Erythroblast (primary cell): ENCODE data around the gene CLGN.
"Not testable (repeated sequence)": the region's sequence is repeated elsewhere in the genome, so short reads cannot be mapped to it uniquely, and the experiment has no call there.

Experiments
- DNase-seq, 2 experiments: peaks; one replicate each; lab custom pipeline; 2025; lab: John Stamatoyannopoulos, UW
- GATA1 ChIP-seq: IDR thresholded peaks from 2 replicates; pipeline ENCODE4 v1.6.1; 2011; ENCODE audit warnings: low read depth, mild to moderate bottlenecking, control low read depth, low read length, moderate library complexity
- POLR2A ChIP-seq: IDR thresholded peaks from 2 replicates; pipeline ENCODE4 v1.6.1; 2011; ENCODE audit warnings: mild to moderate bottlenecking, low read length

CLGN gene

GRCh38 chr4:140427106-140427918, at the start of gene CLGN:
TSS of gene CLGN (minus strand) at chr4:140427648. CDS start at chr4:140413078, 14,570 bp downstream.
- DNase-seq, result peak; percentile 82 to 88

GRCh38 chr4:140472156-140472555, 44.7 kb upstream of the CLGN start:
- TF ChIP-seq POLR2A, result no peak
- TF ChIP-seq GATA1, result no peak

More at GRCh38 chr4:140427106-140427918, at the start of gene CLGN:
- TF ChIP-seq GATA1, result no peak
- no peak for TF ChIP-seq POLR2A

GRCh38 chr4:140469791-140470733, 42.6 kb upstream of the CLGN start:
- TF ChIP-seq POLR2A (no peak), GATA1 (no peak)
- no peak for DNase-seq

More at GRCh38 chr4:140472156-140472555, 44.7 kb upstream of the CLGN start:
- DNase-seq, result no peak

GRCh38 chr4:140466146-140466545, 38.7 kb upstream of the CLGN start:
- TF ChIP-seq GATA1 (no peak), POLR2A (no peak)
- no peak for DNase-seq

- DNase-seq, result no peak
- TF ChIP-seq POLR2A, result no peak
- no peak for TF ChIP-seq GATA1
Measured at GRCh38 chr4:140463614-140464013, 36.2 kb upstream of the CLGN start.

- no peak for TF ChIP-seq POLR2A
- TF ChIP-seq GATA1, result no peak
Measured at GRCh38 chr4:140463182-140463581, 35.7 kb upstream of the CLGN start.

GRCh38 chr4:140450352-140450751, 22.9 kb upstream of the CLGN start:
- TF ChIP-seq POLR2A (no peak), GATA1 (no peak)
- no peak for DNase-seq

More at GRCh38 chr4:140463182-140463581, 35.7 kb upstream of the CLGN start:
- no peak for DNase-seq

- DNase-seq, result no peak
- TF ChIP-seq GATA1 (no peak), POLR2A (no peak)
Measured at GRCh38 chr4:140448830-140449229, 21.4 kb upstream of the CLGN start.

GRCh38 chr4:140448162-140448561, 20.7 kb upstream of the CLGN start:
- no peak for DNase-seq
- TF ChIP-seq POLR2A, result no peak
- no peak for TF ChIP-seq GATA1

- not testable (repeated sequence) for DNase-seq
Measured at GRCh38 chr4:140444347-140444746, 16.9 kb upstream of the CLGN start.

GRCh38 chr4:140439644-140440142, 12.2 kb upstream of the CLGN start:
- TF ChIP-seq GATA1, result no peak
- TF ChIP-seq POLR2A, result no peak
- DNase-seq, result no peak

GRCh38 chr4:140427919-140428471, 547 bp upstream of the CLGN start:
- TF ChIP-seq GATA1 (no peak), POLR2A (no peak)
- DNase-seq, result peak; percentile 27 to 70

- TF ChIP-seq POLR2A (no peak), GATA1 (no peak)
Measured at GRCh38 chr4:140426610-140427105, 790 bp downstream of the CLGN start.

More at GRCh38 chr4:140426610-140427105, 790 bp downstream of the CLGN start:
- DNase-seq, result peak; percentile 64 to 66
